ENCODE measurements around the gene AFG3L2.
"Not testable (repeated sequence)": the region's sequence is repeated elsewhere in the genome, so short reads cannot be mapped to it uniquely, and the experiment has no call there.

Gene AFG3L2

DNA sequence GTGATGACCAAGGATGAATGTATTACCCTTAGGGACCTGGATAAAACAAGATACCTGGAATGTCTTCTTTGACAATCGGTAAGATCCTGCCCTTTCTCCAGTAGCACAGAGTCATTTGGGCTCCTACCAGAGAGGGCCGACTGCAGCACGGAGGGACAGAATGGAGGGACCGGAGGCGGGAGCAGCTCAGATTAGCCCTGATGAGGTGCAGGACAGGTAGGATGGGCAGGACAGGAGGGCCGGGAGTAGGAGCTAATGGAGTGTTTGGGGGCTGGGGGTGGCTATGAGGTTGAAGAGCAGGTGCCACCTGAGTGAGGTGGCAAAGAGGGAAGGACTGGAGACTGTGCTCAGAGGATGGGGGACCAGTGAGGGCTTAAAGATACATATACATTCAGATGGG is 20.8 kb upstream of the AFG3L2 start:
- Histone ChIP-seq H3K27me3 (ENCODE audit: control insufficient read depth in 2 of 2, insufficient read depth in 2 of 2, low read length in 2 of 2) (no peaks in the 10 kb centered on the region), H3K9ac (ENCODE audit: low read depth in 1 of 2, low read length in 2 of 2) (no peak overlapping the region), H3K27ac (ENCODE audit: low read depth in 2 of 2, low read length in 2 of 2) (no peak overlapping the region), H3K9me3 (ENCODE audit: control insufficient read depth in 2 of 2, low read length in 2 of 2) (no peaks in the 10 kb centered on the region), H3K4me3 (ENCODE audit: low read length in 2 of 2) (no peak overlapping the region), H3K4me1 (ENCODE audit: control insufficient read depth in 2 of 2, insufficient read depth in 2 of 2, low read length in 2 of 2) (peaks cover 5 to 8% of the 10 kb centered on the region in 2 donors), H3K36me3 (ENCODE audit: control insufficient read depth in 2 of 2, insufficient read depth in 2 of 2, low read length in 2 of 2) (no peaks in the 10 kb centered on the region)

GRCh38 chr18:12397254-12397653 is 20.2 kb upstream of the AFG3L2 start:
- H3K9ac ChIP-seq (ENCODE audit: low read depth in 1 of 2, low read length in 2 of 2) = no peak overlapping the region
- H3K27ac ChIP-seq (ENCODE audit: low read depth in 2 of 2, low read length in 2 of 2) = no peak overlapping the region
- H3K4me1 ChIP-seq (ENCODE audit: control insufficient read depth in 2 of 2, insufficient read depth in 2 of 2, low read length in 2 of 2) = peaks cover 5 to 8% of the 10 kb centered on the region in 2 donors
- H3K4me3 ChIP-seq (ENCODE audit: low read length in 2 of 2) = no peak overlapping the region
- H3K9me3 ChIP-seq (ENCODE audit: control insufficient read depth in 2 of 2, low read length in 2 of 2) = no peaks in the 10 kb centered on the region
- H3K36me3 ChIP-seq (ENCODE audit: control insufficient read depth in 2 of 2, insufficient read depth in 2 of 2, low read length in 2 of 2) = no peaks in the 10 kb centered on the region
- no peaks in the 10 kb centered on the region for H3K27me3 ChIP-seq (ENCODE audit: control insufficient read depth in 2 of 2, insufficient read depth in 2 of 2, low read length in 2 of 2)

GRCh38 chr18:12394428-12394827 is 17.4 kb upstream of the AFG3L2 start:
- H3K36me3 ChIP-seq (ENCODE audit: control insufficient read depth in 2 of 2, insufficient read depth in 2 of 2, low read length in 2 of 2) = no peaks in the 10 kb centered on the region
- peak overlapping the region; percentile 56 to 59 for H3K27ac ChIP-seq (ENCODE audit: low read depth in 2 of 2, low read length in 2 of 2)
- H3K27me3 ChIP-seq (ENCODE audit: control insufficient read depth in 2 of 2, insufficient read depth in 2 of 2, low read length in 2 of 2) = no peaks in the 10 kb centered on the region
- H3K9me3 ChIP-seq (ENCODE audit: control insufficient read depth in 2 of 2, low read length in 2 of 2) = no peaks in the 10 kb centered on the region
- H3K9ac ChIP-seq (ENCODE audit: low read depth in 1 of 2, low read length in 2 of 2) = no peak overlapping the region
- H3K4me1 ChIP-seq (ENCODE audit: control insufficient read depth in 2 of 2, insufficient read depth in 2 of 2, low read length in 2 of 2) = peaks cover 5 to 8% of the 10 kb centered on the region in 2 donors
- peak overlapping the region in 1 of 2 donors; percentile 13 for H3K4me3 ChIP-seq (ENCODE audit: low read length in 2 of 2)

DNA sequence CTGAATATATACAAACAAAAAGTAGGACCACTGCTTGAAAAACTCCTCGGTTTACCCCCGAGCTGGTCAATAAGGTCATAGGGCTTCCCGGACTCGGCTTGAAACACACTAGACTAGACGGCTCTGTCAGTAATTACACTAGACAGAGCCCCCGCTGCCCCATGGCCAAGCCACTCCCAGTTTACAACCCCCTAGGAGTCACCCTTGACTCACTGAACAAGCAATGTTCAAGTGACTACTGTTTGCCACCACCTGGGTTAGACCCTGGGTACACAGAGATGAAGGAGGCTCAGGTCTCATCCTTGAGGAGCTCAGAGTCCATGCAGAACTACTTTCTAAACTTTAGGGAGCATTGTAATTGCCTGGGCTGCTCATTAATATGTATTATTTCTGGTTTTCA is 17.0 kb upstream of the AFG3L2 start:
- no peak overlapping the region for H3K9ac ChIP-seq (ENCODE audit: low read depth in 1 of 2, low read length in 2 of 2)
- H3K9me3 ChIP-seq (ENCODE audit: control insufficient read depth in 2 of 2, low read length in 2 of 2) = no peaks in the 10 kb centered on the region
- H3K27ac ChIP-seq (ENCODE audit: low read depth in 2 of 2, low read length in 2 of 2) = peak overlapping the region; percentile 56 to 59
- no peaks in the 10 kb centered on the region for H3K27me3 ChIP-seq (ENCODE audit: control insufficient read depth in 2 of 2, insufficient read depth in 2 of 2, low read length in 2 of 2)
- no peaks in the 10 kb centered on the region for H3K36me3 ChIP-seq (ENCODE audit: control insufficient read depth in 2 of 2, insufficient read depth in 2 of 2, low read length in 2 of 2)
- H3K4me1 ChIP-seq (ENCODE audit: control insufficient read depth in 2 of 2, insufficient read depth in 2 of 2, low read length in 2 of 2) = peaks cover 5 to 8% of the 10 kb centered on the region in 2 donors
- H3K4me3 ChIP-seq (ENCODE audit: low read length in 2 of 2) = peak overlapping the region in 1 of 2 donors; percentile 4

DNA sequence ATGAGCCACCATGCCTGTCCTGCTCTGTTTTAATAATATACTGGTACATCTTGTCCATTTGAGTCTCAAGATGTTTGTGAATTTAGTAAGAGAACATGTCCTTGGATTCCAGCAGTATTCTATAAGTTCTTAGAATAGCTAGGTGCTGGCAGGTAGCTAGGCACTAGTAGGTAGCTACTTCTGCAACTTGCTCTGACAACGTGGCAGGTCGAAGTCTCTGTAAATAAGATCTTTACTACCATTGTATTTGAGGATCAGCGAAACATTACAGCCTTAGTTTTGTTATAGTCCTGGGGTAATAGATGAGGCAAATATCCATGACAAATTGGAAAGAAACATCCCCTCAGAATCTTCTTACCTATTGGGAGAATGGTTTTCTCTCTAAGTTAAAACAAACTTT is 16.5 kb upstream of the AFG3L2 start:
- H3K36me3 ChIP-seq (ENCODE audit: control insufficient read depth in 2 of 2, insufficient read depth in 2 of 2, low read length in 2 of 2) = no peaks in the 10 kb centered on the region
- peaks cover 5 to 8% of the 10 kb centered on the region in 2 donors for H3K4me1 ChIP-seq (ENCODE audit: control insufficient read depth in 2 of 2, insufficient read depth in 2 of 2, low read length in 2 of 2)
- H3K9ac ChIP-seq (ENCODE audit: low read depth in 1 of 2, low read length in 2 of 2) = no peak overlapping the region
- no peaks in the 10 kb centered on the region for H3K9me3 ChIP-seq (ENCODE audit: control insufficient read depth in 2 of 2, low read length in 2 of 2)
- no peak overlapping the region for H3K4me3 ChIP-seq (ENCODE audit: low read length in 2 of 2)
- peak overlapping the region; percentile 2 to 59 for H3K27ac ChIP-seq (ENCODE audit: low read depth in 2 of 2, low read length in 2 of 2)
- no peaks in the 10 kb centered on the region for H3K27me3 ChIP-seq (ENCODE audit: control insufficient read depth in 2 of 2, insufficient read depth in 2 of 2, low read length in 2 of 2)

GRCh38 chr18:12391487-12392165 is 14.6 kb upstream of the AFG3L2 start:
- no peaks in the 10 kb centered on the region for H3K27me3 ChIP-seq (ENCODE audit: control insufficient read depth in 2 of 2, insufficient read depth in 2 of 2, low read length in 2 of 2)
- no peaks in the 10 kb centered on the region for H3K36me3 ChIP-seq (ENCODE audit: control insufficient read depth in 2 of 2, insufficient read depth in 2 of 2, low read length in 2 of 2)
- H3K4me3 ChIP-seq (ENCODE audit: low read length in 2 of 2) = no peak overlapping the region
- H3K4me1 ChIP-seq (ENCODE audit: control insufficient read depth in 2 of 2, insufficient read depth in 2 of 2, low read length in 2 of 2) = peaks cover 5 to 8% of the 10 kb centered on the region in 2 donors
- no peaks in the 10 kb centered on the region for H3K9me3 ChIP-seq (ENCODE audit: control insufficient read depth in 2 of 2, low read length in 2 of 2)
- H3K27ac ChIP-seq (ENCODE audit: low read depth in 2 of 2, low read length in 2 of 2) = no peak overlapping the region
- no peak overlapping the region for H3K9ac ChIP-seq (ENCODE audit: low read depth in 1 of 2, low read length in 2 of 2)

DNA sequence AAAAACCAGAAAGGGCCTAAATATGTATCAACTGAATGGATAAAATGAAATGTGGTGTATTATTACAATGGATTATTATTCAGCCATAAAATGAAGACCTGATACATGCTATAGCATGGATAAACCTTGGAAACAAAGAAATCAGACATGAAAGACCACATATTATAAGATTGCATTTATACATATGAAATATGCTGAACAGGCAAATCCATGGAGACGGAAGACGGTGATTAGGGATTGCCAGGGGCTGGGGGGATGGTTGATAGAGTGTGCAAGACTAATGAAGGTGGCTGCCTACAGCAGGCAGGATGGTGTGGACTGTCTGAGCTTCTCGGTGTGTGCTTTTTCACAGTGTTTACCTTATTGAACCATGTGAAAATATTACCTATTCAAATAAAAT is 11.4 kb upstream of the AFG3L2 start:
- Histone ChIP-seq H3K4me1 (ENCODE audit: control insufficient read depth in 2 of 2, insufficient read depth in 2 of 2, low read length in 2 of 2) (no peaks in the 10 kb centered on the region), H3K9me3 (ENCODE audit: control insufficient read depth in 2 of 2, low read length in 2 of 2) (no peaks in the 10 kb centered on the region), H3K4me3 (ENCODE audit: low read length in 2 of 2) (no peak overlapping the region), H3K36me3 (ENCODE audit: control insufficient read depth in 2 of 2, insufficient read depth in 2 of 2, low read length in 2 of 2) (no peaks in the 10 kb centered on the region), H3K27ac (ENCODE audit: low read depth in 2 of 2, low read length in 2 of 2) (no peak overlapping the region), H3K9ac (ENCODE audit: low read depth in 1 of 2, low read length in 2 of 2) (no peak overlapping the region), H3K27me3 (ENCODE audit: control insufficient read depth in 2 of 2, insufficient read depth in 2 of 2, low read length in 2 of 2) (no peaks in the 10 kb centered on the region)

- H3K27me3 ChIP-seq (ENCODE audit: control insufficient read depth in 2 of 2, insufficient read depth in 2 of 2, low read length in 2 of 2) = no peaks in the 10 kb centered on the region
- no peaks in the 10 kb centered on the region for H3K4me1 ChIP-seq (ENCODE audit: control insufficient read depth in 2 of 2, insufficient read depth in 2 of 2, low read length in 2 of 2)
- H3K9ac ChIP-seq (ENCODE audit: low read depth in 1 of 2, low read length in 2 of 2) = no peak overlapping the region
- H3K36me3 ChIP-seq (ENCODE audit: control insufficient read depth in 2 of 2, insufficient read depth in 2 of 2, low read length in 2 of 2) = no peaks in the 10 kb centered on the region
- H3K27ac ChIP-seq (ENCODE audit: low read depth in 2 of 2, low read length in 2 of 2) = no peak overlapping the region
- no peaks in the 10 kb centered on the region for H3K9me3 ChIP-seq (ENCODE audit: control insufficient read depth in 2 of 2, low read length in 2 of 2)
- no peak overlapping the region for H3K4me3 ChIP-seq (ENCODE audit: low read length in 2 of 2)
Measured at GRCh38 chr18:12384261-12384660, 7.2 kb upstream of the AFG3L2 start.

- not testable (repeated sequence) for H3K4me3 ChIP-seq (ENCODE audit: low read length in 2 of 2); H3K27me3 ChIP-seq (ENCODE audit: control insufficient read depth in 2 of 2, insufficient read depth in 2 of 2, low read length in 2 of 2); H3K36me3 ChIP-seq (ENCODE audit: control insufficient read depth in 2 of 2, insufficient read depth in 2 of 2, low read length in 2 of 2); H3K27ac ChIP-seq (ENCODE audit: low read depth in 2 of 2, low read length in 2 of 2); H3K4me1 ChIP-seq (ENCODE audit: control insufficient read depth in 2 of 2, insufficient read depth in 2 of 2, low read length in 2 of 2); H3K9me3 ChIP-seq (ENCODE audit: control insufficient read depth in 2 of 2, low read length in 2 of 2); H3K9ac ChIP-seq (ENCODE audit: low read depth in 1 of 2, low read length in 2 of 2)
Measured at GRCh38 chr18:12383759-12384158, 6.7 kb upstream of the AFG3L2 start.

DNA sequence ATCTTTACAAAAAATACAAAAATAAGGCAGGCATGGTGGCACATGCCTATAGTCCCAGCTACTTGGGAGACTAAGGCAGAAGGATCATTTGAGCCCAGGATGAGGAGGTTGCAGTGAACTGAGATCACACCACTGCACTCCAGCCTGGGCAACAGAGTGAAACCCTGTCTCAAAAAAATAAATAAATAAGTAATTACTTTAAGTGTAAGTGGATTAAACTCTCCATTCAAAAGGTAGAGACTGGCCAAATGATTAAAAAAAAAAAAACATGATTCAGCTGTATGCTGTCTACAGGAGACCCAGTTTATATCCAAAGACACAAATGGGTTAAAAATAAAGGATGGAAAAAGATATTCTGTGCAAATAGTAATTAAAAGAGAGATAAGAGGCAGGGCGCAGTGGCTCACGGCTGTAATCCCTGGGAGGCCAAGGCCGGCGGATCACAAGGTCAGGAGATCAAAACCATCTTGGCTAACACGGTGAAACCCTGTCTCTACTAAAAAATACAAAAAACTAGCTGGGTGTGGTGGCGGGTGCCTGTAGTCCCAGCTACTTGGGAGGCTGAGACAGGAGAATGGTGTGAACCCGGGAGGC is 5.3 kb upstream of the AFG3L2 start:
- H3K9me3 ChIP-seq (ENCODE audit: control insufficient read depth in 2 of 2, low read length in 2 of 2); H3K27ac ChIP-seq (ENCODE audit: low read depth in 2 of 2, low read length in 2 of 2); H3K4me3 ChIP-seq (ENCODE audit: low read length in 2 of 2); H3K4me1 ChIP-seq (ENCODE audit: control insufficient read depth in 2 of 2, insufficient read depth in 2 of 2, low read length in 2 of 2); H3K27me3 ChIP-seq (ENCODE audit: control insufficient read depth in 2 of 2, insufficient read depth in 2 of 2, low read length in 2 of 2); H3K9ac ChIP-seq (ENCODE audit: low read depth in 1 of 2, low read length in 2 of 2); H3K36me3 ChIP-seq (ENCODE audit: control insufficient read depth in 2 of 2, insufficient read depth in 2 of 2, low read length in 2 of 2): not testable (repeated sequence)
